ENCODE data around the gene SERINC4.
"Not testable (repeated sequence)": the region's sequence is repeated elsewhere in the genome, so short reads cannot be mapped to it uniquely, and the experiment has no call there.

The SERINC4 gene
- total RNA-seq = 0.10 to 0.26 reads per million in 2 donors

- no peak for DNase-seq
Measured at GRCh38 chr15:43799945-43800285, at the start of gene SERINC4. Gene SERINC4, minus strand, starts transcription at chr15:43800220. Its CDS starts 234 bp downstream, at chr15:43799986.

GRCh38 chr15:43845421-43845820 is 45.4 kb upstream of the SERINC4 start:
- DNase-seq = no peak

GRCh38 chr15:43832485-43832884 is 32.5 kb upstream of the SERINC4 start:
- not testable (repeated sequence) for DNase-seq

GRCh38 chr15:43831519-43832052 is 31.6 kb upstream of the SERINC4 start:
- not testable (repeated sequence) for DNase-seq

- not testable (repeated sequence) for DNase-seq
Measured at GRCh38 chr15:43830691-43831275, 30.8 kb upstream of the SERINC4 start.

GRCh38 chr15:43829951-43830540 is 30.0 kb upstream of the SERINC4 start:
- DNase-seq = not testable (repeated sequence)

- no peak for DNase-seq
Measured at GRCh38 chr15:43828061-43828657, 28.1 kb upstream of the SERINC4 start.

- DNase-seq = peak; percentile 60
Measured at GRCh38 chr15:43826508-43827341, 26.7 kb upstream of the SERINC4 start, which contains the start of gene WDR76. Gene WDR76, plus strand, starts transcription at chr15:43827002. Its CDS starts 31 bp downstream, at chr15:43827033.

- DNase-seq = no peak
Measured at GRCh38 chr15:43826029-43826507, 26.0 kb upstream of the SERINC4 start.

- DNase-seq = not testable (repeated sequence)
Measured at GRCh38 chr15:43825305-43825704, 25.3 kb upstream of the SERINC4 start.

- peak; percentile 21 for DNase-seq
Measured at GRCh38 chr15:43824302-43825246, 24.6 kb upstream of the SERINC4 start, which contains the start of gene MFAP1. Gene MFAP1, minus strand, starts transcription at chr15:43824690. Its CDS starts 121 bp downstream, at chr15:43824569.

GRCh38 chr15:43821505-43821904 is 21.5 kb upstream of the SERINC4 start:
- DNase-seq = no peak

- not testable (repeated sequence) for DNase-seq
Measured at GRCh38 chr15:43815064-43815463, 15.0 kb upstream of the SERINC4 start.

- DNase-seq = no peak
Measured at GRCh38 chr15:43808960-43809678, 9.1 kb upstream of the SERINC4 start.

- no peak for DNase-seq
Measured at GRCh38 chr15:43808435-43808950, 8.5 kb upstream of the SERINC4 start.

- DNase-seq = not testable (repeated sequence)
Measured at GRCh38 chr15:43802676-43803075, 2.7 kb upstream of the SERINC4 start.

GRCh38 chr15:43800286-43801141 is 494 bp upstream of the SERINC4 start, which contains the start of gene HYPK:
Gene HYPK, plus strand, starts transcription at chr15:43800599. Its CDS starts 24 bp downstream, at chr15:43800623.
- DNase-seq = peak; percentile 75

- no peak for DNase-seq
Measured at GRCh38 chr15:43799209-43799944, 643 bp downstream of the SERINC4 start.

- DNase-seq = no peak
Measured at GRCh38 chr15:43796566-43796965, 3.5 kb downstream of the SERINC4 start.
